ENCODE measurements around the gene ITFG1. TPM values are rescaled to one million over a fixed set of nuclear protein-coding genes. Genes with fewer than 3 reads are reported as not detected.
"Not testable (repeated sequence)": the region's sequence is repeated elsewhere in the genome, so short reads cannot be mapped to it uniquely, and the experiment has no call there.

ITFG1 gene
- total RNA-seq, 1 donor from 2014 or later, result 69.6 TPM

GRCh38 chr16:47198180-47198575 lies 262.7 kb downstream of the ITFG1 start:
- intact Hi-C loops (cut with DNase I), result no loop called here
- DNase-seq (ENCODE audit: low spot score), result no peak

- intact Hi-C loops (cut with DNase I), result no loop called here
- DNase-seq (ENCODE audit: low spot score), result no peak
Observed at GRCh38 chr16:47197536-47198179, 263.2 kb downstream of the ITFG1 start.

- no peak for DNase-seq (ENCODE audit: low spot score)
- intact Hi-C loops (cut with DNase I), result no loop called here
Observed at GRCh38 chr16:47196457-47196856, 264.4 kb downstream of the ITFG1 start.

DNA sequence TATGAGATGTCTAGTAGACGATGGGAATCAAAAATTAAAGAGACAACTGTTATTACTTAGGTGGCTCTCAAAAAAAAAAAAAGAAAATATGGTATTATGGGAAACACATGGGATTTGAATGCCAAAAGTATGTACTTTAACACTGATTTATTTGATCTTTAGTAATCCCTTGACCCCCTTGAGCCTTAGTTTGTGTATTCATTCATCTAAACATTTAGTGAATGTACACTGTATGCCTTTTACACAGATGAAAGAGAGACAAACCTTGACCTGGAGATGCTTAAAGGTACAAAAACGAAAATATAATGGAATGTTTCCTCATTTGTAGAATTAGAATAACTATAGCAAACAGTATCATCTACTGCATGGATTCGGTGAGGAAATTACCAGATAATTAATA lies 278.5 kb downstream of the ITFG1 start:
- intact Hi-C loops (cut with DNase I), result no loop called here
- no peak for DNase-seq (ENCODE audit: low spot score)

DNA sequence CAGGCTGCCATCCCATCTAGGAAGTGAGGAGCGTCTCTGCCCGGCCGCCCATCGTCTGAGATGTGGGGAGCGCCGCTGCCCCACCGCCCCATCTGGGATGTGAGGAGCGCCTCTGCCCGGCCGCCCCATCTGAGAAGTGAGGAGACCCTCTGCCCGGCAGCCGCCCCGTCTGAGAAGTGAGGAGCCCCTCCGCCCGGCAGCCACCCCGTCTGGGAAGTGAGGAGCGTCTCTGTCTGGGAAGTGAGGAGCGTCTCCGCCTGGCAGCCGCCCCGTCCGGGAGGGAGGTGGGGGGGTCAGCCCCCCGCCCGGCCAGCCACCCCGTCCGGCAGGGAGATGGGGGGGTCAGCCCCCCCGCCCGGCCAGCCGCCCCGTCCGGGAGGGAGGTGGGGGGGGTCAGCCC lies 279.8 kb downstream of the ITFG1 start:
- DNase-seq (ENCODE audit: low spot score); intact Hi-C loops (cut with DNase I): not testable (repeated sequence)

- no peak for DNase-seq (ENCODE audit: low spot score)
- intact Hi-C loops (cut with DNase I), result no loop called here
Observed at GRCh38 chr16:47180073-47180472, 280.8 kb downstream of the ITFG1 start.

DNA sequence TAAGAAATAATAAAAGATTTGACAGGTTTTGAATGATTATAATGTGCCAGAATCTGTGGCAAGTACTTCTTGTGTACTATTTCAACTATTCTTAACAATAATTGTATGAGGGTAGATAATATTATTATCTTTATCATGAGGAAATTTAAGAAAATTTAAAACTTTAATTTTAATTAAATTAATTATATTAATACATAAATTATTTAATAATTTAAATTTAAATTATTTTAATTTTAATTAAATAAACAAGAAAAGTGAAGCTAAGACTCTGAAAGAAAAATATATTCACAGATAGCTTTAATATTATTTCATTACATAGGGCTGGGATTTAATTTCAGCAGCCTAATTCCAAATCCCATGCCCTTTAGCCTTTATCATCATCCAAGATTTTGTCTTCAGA lies 285.7 kb downstream of the ITFG1 start:
- no peak for DNase-seq (ENCODE audit: low spot score)
- intact Hi-C loops (cut with DNase I), result no loop called here

GRCh38 chr16:47162670-47163420 lies 298.0 kb downstream of the ITFG1 start:
- intact Hi-C loops (cut with DNase I), result no loop called here
- no peak for DNase-seq (ENCODE audit: low spot score)

DNA sequence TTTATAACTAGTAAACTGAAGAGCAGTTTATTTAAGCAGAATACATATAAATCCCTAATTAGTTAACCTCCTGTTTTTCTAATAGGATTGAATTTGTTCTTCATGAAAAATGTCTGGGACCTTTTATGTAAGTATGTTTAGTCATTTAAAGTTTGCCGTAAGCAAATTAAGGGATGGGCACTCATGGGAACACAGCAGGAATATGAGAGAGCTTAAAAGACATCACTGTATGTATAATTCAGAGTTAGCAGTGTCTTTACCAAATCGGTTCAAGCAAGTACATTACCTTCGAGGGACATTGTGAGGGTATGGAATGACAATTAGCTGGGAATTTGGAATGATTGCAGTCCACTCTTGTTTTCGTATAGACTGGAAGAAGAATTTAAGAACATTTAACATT lies 299.4 kb downstream of the ITFG1 start:
- no peak for DNase-seq (ENCODE audit: low spot score)
- intact Hi-C loops (cut with DNase I), result no loop called here

DNA sequence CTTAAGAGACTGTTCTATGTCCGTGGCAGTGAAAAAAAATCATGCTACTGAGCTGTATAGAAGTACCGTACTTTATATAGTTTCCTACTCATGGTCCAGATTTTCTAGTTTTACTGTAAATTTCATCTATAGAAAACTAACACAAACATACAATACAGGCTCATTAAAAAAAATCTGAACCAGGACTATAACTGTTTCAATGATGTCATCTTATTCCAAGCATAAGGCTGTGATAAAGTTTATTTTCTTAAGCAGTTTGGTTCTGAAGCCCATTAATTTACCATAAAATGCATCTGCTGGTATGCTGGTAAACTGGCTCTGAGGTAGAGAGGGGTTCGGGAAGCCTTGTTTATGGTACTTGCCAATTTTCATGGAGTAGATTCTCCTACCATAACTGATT lies 300.4 kb downstream of the ITFG1 start:
- no peak for DNase-seq (ENCODE audit: low spot score)
- intact Hi-C loops (cut with DNase I), result no loop called here

DNA sequence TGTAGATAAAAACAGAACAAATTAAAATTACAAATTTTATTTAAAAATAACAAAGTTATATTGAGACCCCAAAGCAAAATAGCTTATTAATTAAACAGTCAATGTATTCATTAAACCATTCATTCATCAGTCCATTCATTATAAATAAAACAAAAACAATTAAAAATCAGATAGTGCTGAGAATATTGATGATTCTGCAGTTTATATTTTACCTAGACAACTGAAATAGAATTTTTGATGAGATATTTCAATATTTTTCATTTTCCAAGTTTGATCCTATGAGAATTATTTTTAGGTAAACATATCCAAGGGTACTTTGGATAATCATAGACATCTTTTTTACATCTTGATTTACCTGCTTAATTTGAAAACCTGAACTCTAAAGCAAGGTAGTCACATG lies 301.9 kb downstream of the ITFG1 start:
- no peak for DNase-seq (ENCODE audit: low spot score)
- intact Hi-C loops (cut with DNase I), result no loop called here

- DNase-seq (ENCODE audit: low spot score), result no peak
- intact Hi-C loops (cut with DNase I), result no loop called here
Observed at GRCh38 chr16:47156680-47157215, 304.1 kb downstream of the ITFG1 start.

DNA sequence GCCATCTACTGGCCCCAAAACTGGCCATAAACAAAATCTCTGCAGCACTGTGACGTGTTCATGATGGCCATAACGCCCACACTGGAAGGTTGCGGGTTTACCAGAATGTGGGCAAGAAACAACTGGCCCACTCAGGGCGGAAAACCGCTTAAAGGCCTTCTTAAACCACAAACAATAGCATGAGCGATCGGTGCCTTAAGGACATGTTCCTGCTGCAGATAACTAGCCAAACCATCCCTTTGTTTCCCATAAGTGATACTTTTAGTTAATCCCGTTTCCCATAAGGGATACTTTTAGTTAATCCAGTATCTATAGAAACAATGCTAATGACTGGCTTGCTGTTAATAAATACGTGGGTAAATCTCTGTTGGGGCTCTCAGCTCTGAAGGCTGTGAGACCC lies 308.4 kb downstream of the ITFG1 start:
- intact Hi-C loops (cut with DNase I); DNase-seq (ENCODE audit: low spot score): not testable (repeated sequence)

GRCh38 chr16:47150067-47150466 lies 310.8 kb downstream of the ITFG1 start:
- no peak for DNase-seq (ENCODE audit: low spot score)
- intact Hi-C loops (cut with DNase I), result no loop called here

DNA sequence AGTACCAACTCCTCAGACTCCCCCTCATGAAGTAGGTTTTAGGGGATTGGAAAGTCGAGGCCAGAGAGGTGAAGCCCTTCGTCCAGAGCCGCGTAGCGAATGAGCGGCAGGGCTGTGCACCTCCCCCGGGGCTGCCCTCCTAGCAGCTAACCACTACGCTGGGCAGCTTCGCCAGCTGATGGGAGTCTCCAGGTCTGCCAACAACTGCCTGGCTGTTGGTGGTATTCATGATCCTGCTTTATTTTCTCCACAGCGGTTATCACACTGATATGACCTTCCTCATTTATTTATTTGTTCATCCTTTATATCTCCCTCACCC lies 316.3 kb downstream of the ITFG1 start:
- no peak for DNase-seq (ENCODE audit: low spot score)
- intact Hi-C loops (cut with DNase I), result loop anchor here (5.0 to 10.0 kb wide), 4 partner anchors 107 to 1013 kb away; partner anchors contain the start of genes ABCC12, ITFG1 and PHKB

DNA sequence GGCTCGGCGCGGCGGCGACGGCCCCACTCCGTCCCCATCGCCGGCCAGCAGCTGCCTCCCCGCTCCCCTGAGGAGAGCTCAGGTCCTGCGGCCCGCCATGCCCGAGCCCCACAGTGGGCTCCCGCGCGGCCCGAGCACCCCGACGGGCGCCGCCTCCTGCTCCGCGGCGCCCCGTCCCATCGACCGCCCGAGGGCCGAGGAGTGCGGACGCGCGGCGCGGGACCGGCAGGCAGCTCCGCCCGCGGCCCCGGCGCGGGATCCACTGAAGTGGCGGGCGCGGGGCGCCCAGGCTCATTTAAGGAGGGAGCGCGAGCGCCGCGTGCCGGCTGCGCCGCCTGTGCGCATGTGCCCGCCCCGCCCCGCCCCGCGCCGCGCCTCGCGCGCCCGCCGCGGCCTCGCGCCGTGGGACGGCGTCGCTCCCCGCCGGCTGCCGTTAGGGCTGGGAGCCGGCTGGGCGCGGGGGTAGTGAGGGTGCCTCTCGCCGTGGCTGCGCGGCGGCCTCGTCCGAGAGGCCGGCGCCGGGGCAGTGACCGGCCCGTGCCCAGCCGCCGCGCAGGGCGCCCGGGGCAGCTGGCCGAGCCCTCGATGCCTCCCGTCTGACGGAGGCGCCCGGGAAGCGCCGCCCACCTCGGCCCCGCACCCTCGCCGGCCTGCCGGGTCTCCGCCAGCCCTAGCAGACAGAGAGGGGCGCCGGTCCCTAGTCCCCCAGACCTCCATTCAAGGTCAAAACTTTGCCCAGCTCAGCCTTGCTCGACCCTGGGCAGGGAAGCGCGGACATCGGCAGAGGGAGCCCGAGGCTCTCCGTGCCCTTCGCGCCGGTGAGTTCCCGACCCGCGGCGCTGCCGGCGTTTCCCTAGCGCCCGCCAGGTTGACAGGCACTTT lies 316.9 kb downstream of the ITFG1 start, which contains the start of gene NETO2:
Gene NETO2, minus strand, starts transcription at position 269 of the 882 bp plus-strand sequence. CDS start 333 bp downstream, outside the sequence.
- DNase-seq (ENCODE audit: low spot score), result peak; percentile 80

GRCh38 chr16:47142821-47143676 lies 317.8 kb downstream of the ITFG1 start:
- intact Hi-C loops (cut with DNase I), result loop anchor here (5.0 to 10.0 kb wide), 4 partner anchors 106 to 1014 kb away; partner anchors contain the start of genes ABCC12, ITFG1 and PHKB
- DNase-seq (ENCODE audit: low spot score), result peak; percentile 77

More for the DNA sequence above, 316.9 kb downstream of the ITFG1 start, which contains the start of gene NETO2:
- intact Hi-C loops (cut with DNase I), result loop anchor here (5.0 to 10.0 kb wide), 4 partner anchors 107 to 1013 kb away; partner anchors contain the start of genes ABCC12, ITFG1 and PHKB

GRCh38 chr16:47142486-47142820 lies 318.4 kb downstream of the ITFG1 start:
- intact Hi-C loops (cut with DNase I), result loop anchor here (5.0 to 10.0 kb wide), 4 partner anchors 105 to 1015 kb away; partner anchors contain the start of genes ABCC12, ITFG1 and PHKB
- no peak for DNase-seq (ENCODE audit: low spot score)
